Keratinocyte (primary cell): ENCODE results near the gene MAGI1. TPM values are rescaled to one million over a fixed set of nuclear protein-coding genes. Genes with fewer than 3 reads are reported as not detected.
A peak's percentile ranks its signal among the peaks of the same experiment; 100 is the strongest.

Experiments
- DNase-seq: peaks from one replicate; pipeline ENCODE4 v3.0.0-alpha.2; 2011; ENCODE audit warnings: low read depth, missing footprints, low spot score
- FAIRE-seq: peaks from 2 replicates; lab custom pipeline; 2011; peaks lifted over from hg19 to GRCh38; lab: Jason Lieb, UNC
- H2AFZ ChIP-seq: 2 replicates; pipeline ENCODE4 v1.6.0; 2012; ENCODE audit warnings: low read length, control low read depth, inconsistent platforms; ENCODE audit not compliant: control insufficient read depth
- H3K27ac ChIP-seq: 2 replicates; pipeline ENCODE4 v1.5.1; 2011; ENCODE audit warnings: low read length; ENCODE audit not compliant: control insufficient read depth, insufficient read depth
- H3K27me3 ChIP-seq: 3 replicates; pipeline ENCODE4 v1.6.0; 2011; ENCODE audit warnings: low read length; ENCODE audit not compliant: control insufficient read depth, insufficient read depth; ENCODE audit errors: extremely low read depth
- H3K36me3 ChIP-seq, 2 experiments: 2 replicates in 1 of 2; 3 replicates in 1 of 2; pipeline ENCODE4 v1.5.1; 2011; ENCODE audit warnings: low read length in 2 of 2, mild to moderate bottlenecking in 1 of 2; ENCODE audit not compliant: control insufficient read depth in 2 of 2, insufficient read depth in 2 of 2; ENCODE audit errors: extremely low read depth in 1 of 2
- H3K4me1 ChIP-seq: 3 replicates; pipeline ENCODE4 v1.5.1; 2011; ENCODE audit warnings: low read length; ENCODE audit not compliant: control insufficient read depth, insufficient read depth; ENCODE audit errors: extremely low read depth
- H3K4me2 ChIP-seq: 3 replicates; pipeline ENCODE4 v1.6.0; 2011; ENCODE audit warnings: low read depth, low read length; ENCODE audit not compliant: control insufficient read depth, insufficient read depth; ENCODE audit errors: extremely low read depth
- H3K4me3 ChIP-seq, 3 experiments: fragments of 200-600 bp in 1 of 3; sonication (generic) in 1 of 3; 2 replicates in 2 of 3; 3 replicates in 1 of 3; pipeline ENCODE4 v1.5.1; 2011 to 2016; ENCODE audit warnings: low read length in 3 of 3, mild to moderate bottlenecking in 3 of 3, control low read depth in 2 of 3, inconsistent platforms in 1 of 3, low read depth in 1 of 3, mixed read lengths in 1 of 3, mixed run types in 1 of 3, moderate library complexity in 1 of 3; ENCODE audit not compliant: control insufficient read depth in 2 of 3, insufficient read depth in 2 of 3; ENCODE audit errors: extremely low read depth in 1 of 3
- H3K79me2 ChIP-seq: 2 replicates; pipeline ENCODE4 v1.6.0; 2012; ENCODE audit warnings: low read length; ENCODE audit not compliant: control insufficient read depth, insufficient read depth
- H3K9ac ChIP-seq: 3 replicates; pipeline ENCODE4 v1.6.0; 2011; ENCODE audit warnings: low read length; ENCODE audit not compliant: control insufficient read depth, insufficient read depth; ENCODE audit errors: extremely low read depth
- H3K9me1 ChIP-seq: 3 replicates; pipeline ENCODE4 v1.6.0; 2011; ENCODE audit warnings: low read length; ENCODE audit not compliant: control insufficient read depth, insufficient read depth; ENCODE audit errors: extremely low read depth
- H3K9me3 ChIP-seq: 2 replicates; pipeline ENCODE4 v1.5.1; 2012; ENCODE audit warnings: low read depth, low read length; ENCODE audit not compliant: control insufficient read depth
- H4K20me1 ChIP-seq: 3 replicates; pipeline ENCODE4 v1.6.0; 2011; ENCODE audit warnings: low read length; ENCODE audit not compliant: control insufficient read depth, insufficient read depth; ENCODE audit errors: extremely low read depth
- EZH2 ChIP-seq: IDR thresholded peaks from one replicate; pipeline ENCODE4 v1.6.1; 2012; ENCODE audit warnings: inconsistent platforms, mild to moderate bottlenecking, low read length, moderate library complexity
- dilution Hi-C: fragments of 300-500 bp; cut with MboI; formaldehyde crosslinking; loops from one replicate; pipeline ENCODE4 v1.7.0; 2020; ENCODE audit warnings: low sequenced_read_pairs; ENCODE audit not compliant: extremely low pct_ligation_motif_present
- polyA plus RNA-seq, 5 experiments: library from polyadenylated mRNA; depleted of rRNA in 3 of 5; stranded (reverse) in 3 of 5; stranded (forward) in 1 of 5; unstranded in 1 of 5; fragments of >200 nt; gene quantifications; 1 replicate in 1 of 5; 2 replicates in 3 of 5; 3 replicates in 1 of 5; pipeline versions ENCODE4 v1.2.1 to v1.2.3, GENCODE V29; 2011 to 2012; ENCODE audit warnings: missing spikeins in 2 of 5, low read depth in 1 of 5, low replicate concordance in 1 of 5
- TF ChIP-seq, protein P1 (sequence below), 3 experiments: IDR thresholded peaks in 1 of 3; conservative IDR thresholded peaks in 1 of 3; optimal IDR thresholded peaks in 1 of 3; 2 replicates in 2 of 3; 3 replicates in 1 of 3; pipeline versions ENCODE3 to v1.5.1; 2011; ENCODE audit warnings: low read length in 3 of 3, mild to moderate bottlenecking in 3 of 3, moderate library complexity in 2 of 3, control low read depth in 1 of 3, inconsistent platforms in 1 of 3; ENCODE audit not compliant: insufficient read depth in 2 of 3; ENCODE audit errors: extremely low read depth in 1 of 3

The MAGI1 gene
- polyA plus RNA-seq, 1 donor (not counting 4 experiments of a cell fraction or from before 2014, with no cell fraction given), result 10.9 TPM

DNA sequence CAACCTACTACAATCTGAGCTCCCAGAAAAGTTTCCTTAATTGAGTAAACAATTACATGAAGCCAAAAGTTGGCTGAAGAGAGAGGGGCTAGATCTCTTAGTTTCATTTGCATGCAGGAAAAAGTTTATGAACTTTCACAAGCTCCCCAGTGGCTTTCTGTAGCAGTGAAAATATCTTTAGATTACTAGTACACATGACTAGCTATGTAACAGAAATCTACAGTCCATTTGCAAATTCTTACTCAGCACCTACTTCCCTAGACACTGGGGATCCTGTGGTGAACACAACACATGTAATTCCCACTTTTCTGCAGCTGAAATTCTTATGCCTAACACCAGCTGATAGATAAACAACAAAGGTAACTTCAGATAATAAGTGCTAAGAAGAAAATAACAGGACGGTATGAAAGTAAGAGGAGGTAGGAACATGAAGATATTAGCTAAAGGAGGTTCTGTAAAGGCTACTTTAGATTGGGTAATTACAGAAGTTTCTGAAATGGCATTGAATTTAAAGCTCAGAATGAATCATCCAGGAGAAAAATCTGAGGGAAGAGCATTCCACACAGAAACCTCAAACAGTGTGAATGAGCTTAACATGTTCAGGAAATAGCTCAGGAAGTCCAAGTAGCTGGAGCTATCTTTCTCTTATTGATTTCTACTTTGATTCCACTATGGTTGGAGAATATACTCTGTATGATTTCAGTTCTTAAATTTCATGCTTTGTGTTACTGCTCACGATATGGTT, 204.8 kb downstream of the MAGI1 start:
- Histone ChIP-seq H3K4me1 (peaks cover 21% of the 10 kb centered on the region), H3K27me3 (no peaks in the 10 kb centered on the region), H3K9me3 (no peaks in the 10 kb centered on the region), H3K36me3 (no peaks in the 10 kb centered on the region), H3K27ac (peak overlapping the region; percentile 50), H4K20me1 (no peaks in the 10 kb centered on the region), H3K9ac (no peak overlapping the region), H3K9me1 (no peaks in the 10 kb centered on the region), H2AFZ (peak overlapping the region; percentile 28), H3K4me2 (peak overlapping the region; percentile 63), H3K79me2 (no peaks in the 10 kb centered on the region), H3K4me3 (no peak overlapping the region)
- FAIRE-seq, result peak; percentile 89
- dilution Hi-C loops, result no loop called here
- TF ChIP-seq, protein P1, sequence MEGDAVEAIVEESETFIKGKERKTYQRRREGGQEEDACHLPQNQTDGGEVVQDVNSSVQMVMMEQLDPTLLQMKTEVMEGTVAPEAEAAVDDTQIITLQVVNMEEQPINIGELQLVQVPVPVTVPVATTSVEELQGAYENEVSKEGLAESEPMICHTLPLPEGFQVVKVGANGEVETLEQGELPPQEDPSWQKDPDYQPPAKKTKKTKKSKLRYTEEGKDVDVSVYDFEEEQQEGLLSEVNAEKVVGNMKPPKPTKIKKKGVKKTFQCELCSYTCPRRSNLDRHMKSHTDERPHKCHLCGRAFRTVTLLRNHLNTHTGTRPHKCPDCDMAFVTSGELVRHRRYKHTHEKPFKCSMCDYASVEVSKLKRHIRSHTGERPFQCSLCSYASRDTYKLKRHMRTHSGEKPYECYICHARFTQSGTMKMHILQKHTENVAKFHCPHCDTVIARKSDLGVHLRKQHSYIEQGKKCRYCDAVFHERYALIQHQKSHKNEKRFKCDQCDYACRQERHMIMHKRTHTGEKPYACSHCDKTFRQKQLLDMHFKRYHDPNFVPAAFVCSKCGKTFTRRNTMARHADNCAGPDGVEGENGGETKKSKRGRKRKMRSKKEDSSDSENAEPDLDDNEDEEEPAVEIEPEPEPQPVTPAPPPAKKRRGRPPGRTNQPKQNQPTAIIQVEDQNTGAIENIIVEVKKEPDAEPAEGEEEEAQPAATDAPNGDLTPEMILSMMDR (optimal IDR thresholded peaks at IDR 0.05 in 1 of 3, IDR thresholded peaks at IDR 0.05 in 1 of 3, conservative IDR thresholded peaks at IDR 0.05 in 1 of 3; ENCODE audit: extremely low read depth in 1 of 3, insufficient read depth in 2 of 3, low read length in 3 of 3), result no peak
- TF ChIP-seq EZH2, result no peak
- DNase-seq, result no peak

DNA sequence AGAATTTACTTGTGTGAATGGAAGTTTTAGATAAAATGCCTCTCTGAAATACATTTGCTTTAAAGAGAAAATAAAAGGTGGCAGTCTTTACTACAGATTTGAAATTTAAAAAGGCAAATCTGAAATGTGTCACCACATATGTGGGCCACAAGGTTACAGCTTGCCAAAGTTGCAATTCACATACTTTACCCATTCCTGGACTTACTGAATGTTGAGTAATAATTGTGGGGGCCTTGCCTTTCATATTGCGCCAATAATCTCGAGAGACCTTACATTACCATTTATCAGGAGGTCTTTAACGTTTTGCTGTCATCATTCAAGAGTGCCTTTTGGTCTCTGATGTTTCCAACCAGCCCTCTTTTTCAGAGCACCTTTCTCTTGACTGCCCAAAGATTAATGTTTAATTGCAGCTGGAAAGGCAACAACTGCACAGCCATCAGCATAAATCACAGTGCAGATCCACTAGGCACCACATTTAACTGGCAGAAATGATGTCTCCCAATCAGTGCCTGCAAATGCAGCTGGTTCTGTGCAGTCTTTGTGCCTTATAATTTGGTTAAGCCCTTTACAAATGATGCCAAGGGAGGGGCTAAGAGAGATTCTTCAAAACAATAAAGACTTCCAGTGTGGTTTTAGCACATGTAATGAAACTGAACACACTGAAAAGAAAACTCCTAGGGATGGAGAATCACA, 206.8 kb downstream of the MAGI1 start:
- Histone ChIP-seq H3K4me2 (no peak overlapping the region), H2AFZ (no peak overlapping the region), H3K4me1 (peaks cover 21% of the 10 kb centered on the region), H3K9me3 (no peaks in the 10 kb centered on the region), H3K79me2 (no peaks in the 10 kb centered on the region), H3K36me3 (no peaks in the 10 kb centered on the region), H4K20me1 (no peaks in the 10 kb centered on the region), H3K9ac (no peak overlapping the region), H3K27me3 (no peaks in the 10 kb centered on the region), H3K27ac (no peak overlapping the region), H3K9me1 (no peaks in the 10 kb centered on the region), H3K4me3 (no peak overlapping the region)
- no peak for FAIRE-seq
- DNase-seq, result no peak
- no peak for TF ChIP-seq EZH2
- TF ChIP-seq, protein P1 (optimal IDR thresholded peaks at IDR 0.05 in 1 of 3, IDR thresholded peaks at IDR 0.05 in 1 of 3, conservative IDR thresholded peaks at IDR 0.05 in 1 of 3; ENCODE audit: extremely low read depth in 1 of 3, insufficient read depth in 2 of 3, low read length in 3 of 3), result no peak
- dilution Hi-C loops, result no loop called here
